Measurements from ENCODE around the gene BOLA1.
"Not testable (repeated sequence)": the region's sequence is repeated elsewhere in the genome, so short reads cannot be mapped to it uniquely, and the experiment has no call there.

Gene BOLA1, protein sequence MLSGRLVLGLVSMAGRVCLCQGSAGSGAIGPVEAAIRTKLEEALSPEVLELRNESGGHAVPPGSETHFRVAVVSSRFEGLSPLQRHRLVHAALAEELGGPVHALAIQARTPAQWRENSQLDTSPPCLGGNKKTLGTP

GRCh38 chr1:149899460-149900284 is at the start of gene BOLA1:
BOLA1 (plus strand) TSS chr1:149899568; CDS start chr1:149900060, 492 bp downstream.
- FAIRE-seq: no peak

- no peak for FAIRE-seq
These were observed 49.4 kb upstream of the BOLA1 start for GRCh38 chr1:149849947-149850360.

DNA sequence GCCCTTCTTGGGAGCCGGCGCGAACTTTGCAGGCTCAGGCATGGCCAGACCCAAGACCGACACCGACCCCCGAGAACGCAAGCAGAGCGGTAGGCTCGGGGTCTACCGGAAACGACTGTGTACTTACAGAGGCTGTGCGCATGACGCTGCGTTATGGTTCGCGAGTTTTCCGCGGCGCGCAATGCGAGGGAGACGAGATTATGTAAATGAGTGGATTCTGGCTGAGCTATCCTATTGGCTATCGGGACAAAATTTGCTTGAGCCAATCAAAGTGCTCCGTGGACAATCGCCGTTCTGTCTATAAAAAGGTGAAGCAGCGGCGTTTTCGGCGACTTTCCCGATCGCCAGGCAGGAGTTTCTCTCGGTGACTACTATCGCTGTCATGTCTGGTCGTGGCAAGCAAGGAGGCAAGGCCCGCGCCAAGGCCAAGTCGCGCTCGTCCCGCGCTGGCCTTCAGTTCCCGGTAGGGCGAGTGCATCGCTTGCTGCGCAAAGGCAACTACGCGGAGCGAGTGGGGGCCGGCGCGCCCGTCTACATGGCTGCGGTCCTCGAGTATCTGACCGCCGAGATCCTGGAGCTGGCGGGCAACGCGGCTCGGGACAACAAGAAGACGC is 48.5 kb upstream of the BOLA1 start:
- not testable (repeated sequence) for FAIRE-seq

DNA sequence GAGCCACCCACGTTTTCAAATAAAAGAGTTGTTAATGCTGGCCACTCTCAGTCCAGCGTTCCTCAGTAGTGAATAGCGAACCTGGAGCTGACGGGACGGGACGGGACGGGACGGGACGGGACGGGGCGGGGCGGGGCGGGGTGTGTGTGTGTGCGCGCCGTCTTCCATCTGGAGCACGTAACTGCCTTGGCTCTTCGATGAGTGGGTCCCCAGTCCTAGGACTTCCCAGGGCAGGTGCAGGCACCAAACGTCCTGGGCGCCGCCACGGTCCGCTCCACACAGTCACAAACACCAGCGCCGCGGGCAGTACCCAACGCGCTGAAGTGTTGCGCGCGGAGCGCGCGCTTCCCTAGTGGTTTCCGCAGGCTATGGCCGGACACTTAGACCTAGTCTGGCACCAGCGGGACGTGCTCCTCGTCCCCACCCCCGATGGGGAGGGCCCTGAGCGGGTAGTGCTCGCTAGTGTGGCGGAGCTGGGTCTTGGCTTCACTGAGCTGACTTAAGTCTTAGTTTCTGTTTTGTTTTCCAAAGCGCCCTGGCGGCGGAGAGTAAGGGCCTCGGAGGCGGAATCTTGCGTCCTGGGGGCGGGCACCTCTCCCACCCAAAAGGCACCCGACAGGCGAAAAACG is 47.7 kb upstream of the BOLA1 start:
- not testable (repeated sequence) for FAIRE-seq

DNA sequence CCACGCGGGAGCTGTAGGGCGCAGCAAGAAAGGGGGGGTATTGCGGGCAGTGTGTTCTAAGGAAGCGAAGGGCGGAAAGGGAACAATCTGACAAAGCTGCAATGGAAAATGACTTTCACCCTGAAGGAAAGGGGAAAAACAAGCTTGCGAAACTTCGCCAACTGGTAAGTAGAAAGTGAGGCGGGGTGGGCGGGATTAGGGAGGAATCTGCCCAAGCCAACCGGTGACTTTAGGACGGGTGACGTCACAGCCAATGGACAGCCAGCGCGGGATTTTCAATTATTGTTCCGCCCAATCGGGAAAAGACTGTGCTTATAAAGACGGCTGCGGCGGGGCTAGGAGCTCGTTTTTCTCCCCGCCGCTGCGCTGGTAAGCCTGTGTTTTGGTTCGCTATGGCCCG is 47.1 kb upstream of the BOLA1 start:
- FAIRE-seq: not testable (repeated sequence)

DNA sequence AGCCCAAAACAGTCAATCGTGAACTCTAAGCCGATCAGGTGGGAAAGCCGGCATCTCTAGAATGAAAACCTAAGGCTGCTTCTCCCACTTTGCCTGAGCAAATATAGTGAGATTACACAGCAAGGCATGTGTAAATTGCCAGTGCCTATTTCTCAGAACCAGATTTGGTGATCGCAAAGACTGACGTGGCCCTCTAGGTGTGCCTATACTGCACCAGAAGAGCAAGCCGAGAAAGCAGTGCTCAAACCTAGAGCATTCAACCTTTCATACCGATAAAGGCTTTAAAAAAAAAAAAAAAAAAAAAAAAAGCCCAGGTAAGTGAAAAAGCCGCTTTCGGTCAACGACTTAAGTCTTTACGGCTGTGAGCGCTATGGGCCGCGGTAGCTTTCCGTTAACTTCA is 39.1 kb upstream of the BOLA1 start:
- not testable (repeated sequence) for FAIRE-seq

- not testable (repeated sequence) for FAIRE-seq
These were observed 38.5 kb upstream of the BOLA1 start for GRCh38 chr1:149860684-149861496.

DNA sequence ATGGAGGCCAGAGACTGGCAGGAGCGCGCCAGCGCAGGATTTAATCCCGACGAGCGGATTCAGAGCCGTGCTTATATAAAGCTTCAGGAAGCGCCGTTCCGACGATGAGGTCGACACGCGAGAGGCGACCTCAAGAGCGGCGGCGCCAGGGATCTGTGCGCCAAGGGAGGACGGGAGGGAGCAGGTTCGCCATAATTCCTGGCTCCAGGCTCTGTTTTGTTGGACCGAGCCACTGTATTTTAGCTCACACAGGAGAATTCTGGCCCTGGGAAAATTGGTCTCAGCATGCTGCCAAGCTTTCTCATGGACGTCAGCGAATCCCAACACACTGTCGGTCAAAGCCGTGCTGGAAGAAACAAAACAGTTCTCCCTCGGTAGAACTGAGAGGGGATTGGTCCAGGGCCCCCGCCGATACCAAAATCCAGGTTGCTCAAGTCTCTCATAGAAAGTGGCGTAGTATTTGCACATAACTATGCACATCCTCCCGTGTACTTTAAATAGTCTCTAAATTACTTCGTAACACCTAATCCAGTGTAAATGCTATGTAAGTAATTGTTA is 37.8 kb upstream of the BOLA1 start:
- FAIRE-seq: not testable (repeated sequence)

GRCh38 chr1:149866887-149867286 is 32.5 kb upstream of the BOLA1 start:
- FAIRE-seq: not testable (repeated sequence)

GRCh38 chr1:149873060-149873459 is 26.3 kb upstream of the BOLA1 start:
- FAIRE-seq: not testable (repeated sequence)

- FAIRE-seq: no peak
These were observed 22.0 kb upstream of the BOLA1 start for GRCh38 chr1:149877211-149877946.

- no peak for FAIRE-seq
These were observed 19.8 kb upstream of the BOLA1 start for GRCh38 chr1:149879556-149879955.

- no peak for FAIRE-seq
These were observed 17.5 kb upstream of the BOLA1 start for GRCh38 chr1:149881876-149882275.

DNA sequence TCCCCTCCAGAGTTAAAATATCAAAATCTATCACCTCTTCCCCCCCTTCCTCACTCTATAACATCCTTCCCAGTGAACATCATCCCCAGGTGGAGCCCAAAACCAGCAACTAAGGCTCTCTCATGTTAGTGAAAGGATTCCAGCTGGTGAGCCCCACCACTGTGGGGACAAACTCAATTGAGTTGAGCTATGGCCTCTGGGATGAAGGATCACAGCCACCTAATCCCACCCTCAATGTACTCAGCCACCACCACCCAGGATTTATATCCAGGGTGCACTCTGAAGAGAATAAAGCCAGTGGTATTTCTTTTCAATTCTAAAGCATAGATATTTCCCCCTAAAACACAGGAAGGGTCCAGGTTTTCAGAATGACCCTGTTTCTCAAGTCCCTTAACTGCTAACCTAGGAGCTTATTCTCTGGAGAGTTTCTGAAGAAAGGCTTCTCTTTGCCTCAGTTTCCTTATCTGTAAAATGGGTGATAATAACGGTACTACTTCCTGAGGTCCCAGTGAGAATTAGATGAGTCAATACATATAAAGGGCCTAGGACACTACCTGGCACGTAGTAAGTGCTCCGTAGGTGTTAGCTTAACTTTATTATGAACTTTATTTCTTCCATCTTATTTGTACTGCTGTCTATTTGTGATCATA is 15.6 kb upstream of the BOLA1 start:
- FAIRE-seq: no peak

GRCh38 chr1:149884433-149885338 is 14.7 kb upstream of the BOLA1 start:
- FAIRE-seq: no peak

DNA sequence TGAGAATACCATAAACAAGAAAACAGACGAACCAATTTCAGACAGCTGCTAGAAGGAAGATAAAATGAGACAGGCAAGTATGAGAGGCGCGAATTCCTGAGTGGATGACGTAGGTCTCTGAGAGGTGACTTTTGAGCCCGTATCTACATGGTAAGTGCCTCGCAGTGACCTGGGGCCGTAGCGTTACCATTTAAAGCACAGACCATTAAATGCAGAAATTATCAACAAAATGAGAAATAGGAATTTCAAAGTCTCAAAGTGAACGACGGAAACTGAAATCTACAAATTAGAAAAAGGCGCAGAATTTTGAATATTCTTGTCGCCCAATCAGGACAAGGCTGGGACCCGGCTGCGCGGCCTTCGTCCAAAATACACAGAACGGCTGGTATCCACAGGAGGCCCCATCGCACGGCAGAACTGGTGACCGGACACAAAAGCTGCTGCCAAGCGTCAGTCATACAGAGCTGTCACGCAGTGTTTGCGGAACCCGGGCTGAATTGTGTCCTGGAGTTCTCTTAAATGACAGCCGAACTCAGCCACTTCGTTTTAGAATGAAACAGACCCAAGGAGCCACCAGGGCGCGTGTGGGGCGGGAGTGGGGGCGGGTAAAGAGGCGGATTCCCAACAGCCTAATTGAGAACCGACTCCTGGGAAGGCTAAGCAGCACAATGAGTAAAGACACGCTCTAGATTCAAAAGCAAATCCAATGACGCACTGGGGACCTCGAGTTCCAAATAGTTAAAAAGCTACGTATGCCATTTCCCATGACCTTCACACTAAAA is 13.8 kb upstream of the BOLA1 start:
- FAIRE-seq: no peak

- FAIRE-seq: not testable (repeated sequence)
These were observed 13.3 kb upstream of the BOLA1 start for GRCh38 chr1:149886121-149886395.

DNA sequence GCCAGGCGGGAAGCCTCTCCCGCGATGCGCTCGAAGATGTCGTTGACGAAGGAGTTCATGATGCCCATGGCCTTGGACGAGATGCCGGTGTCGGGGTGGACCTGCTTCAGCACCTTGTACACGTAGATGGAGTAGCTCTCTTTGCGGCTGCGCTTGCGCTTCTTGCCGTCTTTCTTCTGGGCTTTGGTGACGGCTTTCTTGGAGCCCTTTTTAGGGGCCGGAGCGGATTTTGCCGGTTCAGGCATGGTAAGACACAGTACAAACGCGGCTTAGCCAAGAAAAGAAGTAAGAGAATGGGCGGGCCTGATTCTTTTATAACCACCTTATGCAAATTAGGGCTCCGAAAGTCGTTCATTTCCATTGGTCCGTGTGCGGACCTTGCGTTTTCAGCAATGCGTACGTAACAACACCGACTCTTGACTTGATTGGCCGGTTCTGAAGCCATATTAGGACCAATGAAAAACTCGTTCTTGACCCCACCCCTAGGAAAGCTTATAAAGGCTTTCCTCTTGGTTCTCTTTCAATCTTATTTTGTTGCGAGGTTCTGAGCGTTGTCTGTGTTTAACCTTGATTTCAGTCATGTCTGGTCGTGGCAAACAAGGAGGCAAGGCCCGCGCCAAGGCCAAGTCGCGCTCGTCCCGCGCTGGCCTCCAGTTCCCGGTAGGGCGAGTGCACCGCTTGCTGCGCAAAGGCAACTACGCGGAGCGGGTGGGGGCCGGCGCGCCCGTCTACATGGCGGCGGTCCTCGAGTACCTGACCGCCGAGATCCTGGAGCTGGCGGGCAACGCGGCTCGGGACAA is 12.8 kb upstream of the BOLA1 start:
- FAIRE-seq: peak; percentile 47

- not testable (repeated sequence) for FAIRE-seq
These were observed 12.2 kb upstream of the BOLA1 start for GRCh38 chr1:149887196-149887455.

Measured in colon (tissue), 2 donors.